Erythroblast (primary cell): ENCODE measurements around the gene MRPS23.

Experiments used
- GATA1 ChIP-seq: IDR thresholded peaks from 2 replicates; pipeline ENCODE4 v1.6.1; 2011; ENCODE audit warnings: low read depth, mild to moderate bottlenecking, control low read depth, low read length, moderate library complexity
- POLR2A ChIP-seq: IDR thresholded peaks from 2 replicates; pipeline ENCODE4 v1.6.1; 2011; ENCODE audit warnings: mild to moderate bottlenecking, low read length

GRCh38 chr17:57885148-57885915 is 35.5 kb upstream of the MRPS23 start:
- TF ChIP-seq POLR2A (no peak), GATA1 (no peak)
